SU-DHL-6 (cell line): Measurements from ENCODE around the gene LTB4R.

ENCODE experiments used
- H2AFZ ChIP-seq: fragments of 200-600 bp; sonication (generic); 2 replicates; pipeline ENCODE4 v1.6.1; 2014; ENCODE audit warnings: low read depth, mild to moderate bottlenecking, moderate library complexity, mixed read lengths, antibody characterized with exemption, low read length; ENCODE audit not compliant: severe bottlenecking
- H3F3A ChIP-seq: fragments of 200-600 bp; shearing (Covaris generic); 2 replicates; pipeline ENCODE4 v1.6.0; 2016; ENCODE audit warnings: antibody characterized with exemption, mild to moderate bottlenecking; ENCODE audit not compliant: insufficient read depth
- H3K27ac ChIP-seq: fragments of 200-600 bp; sonication (generic); 2 replicates; pipeline ENCODE4 v1.5.1; 2016; ENCODE audit warnings: low read depth, mild to moderate bottlenecking, low read length, moderate library complexity, mixed read lengths
- H3K27me3 ChIP-seq: fragments of 200-600 bp; sonication (generic), shearing (Covaris generic); 2 replicates; pipeline ENCODE4 v1.6.0; 2014; ENCODE audit warnings: mild to moderate bottlenecking, low read length
- H3K36me3 ChIP-seq: fragments of 200-600 bp; sonication (generic); 2 replicates; pipeline ENCODE4 v1.6.1; 2014; ENCODE audit warnings: mild to moderate bottlenecking, low read length, mixed read lengths
- H3K4me2 ChIP-seq: fragments of 300-600, 200-600 bp; shearing (Covaris generic), sonication (generic); 2 replicates; pipeline ENCODE4 v1.6.0; 2014; ENCODE audit warnings: low read length, low read depth, mild to moderate bottlenecking; ENCODE audit not compliant: poor library complexity, severe bottlenecking
- H3K4me3 ChIP-seq: fragments of 200-600 bp; sonication (generic); 2 replicates; pipeline ENCODE4 v1.5.1; 2014; ENCODE audit warnings: antibody characterized with exemption, low read length, mild to moderate bottlenecking, mixed read lengths; ENCODE audit not compliant: insufficient read depth, poor library complexity, severe bottlenecking
- H3K79me2 ChIP-seq: fragments of 200-600 bp; sonication (generic); 2 replicates; pipeline ENCODE4 v1.6.1; 2014; ENCODE audit warnings: mild to moderate bottlenecking, low read length, moderate library complexity; ENCODE audit not compliant: insufficient read depth
- H3K9ac ChIP-seq: fragments of 200-600 bp; sonication (generic); 2 replicates; pipeline ENCODE4 v1.7.0; 2014; ENCODE audit warnings: mild to moderate bottlenecking, low read length
- H3K9me2 ChIP-seq: fragments of 200-600 bp; sonication (generic); replicated peaks from 2 replicates; pipeline ENCODE4 v1.6.1; 2014; ENCODE audit warnings: low read length; ENCODE audit not compliant: insufficient read depth
- H3K9me3 ChIP-seq: fragments of 200-600 bp; sonication (generic); 2 replicates; pipeline ENCODE4 v1.6.1; 2014; ENCODE audit warnings: low read length, mixed read lengths; ENCODE audit not compliant: insufficient read depth
- H4K20me1 ChIP-seq: fragments of 200-600 bp; sonication (generic); 2 replicates; pipeline ENCODE4 v1.6.1; 2014; ENCODE audit warnings: low read depth, mild to moderate bottlenecking, antibody characterized with exemption, low read length, moderate library complexity, mixed read lengths
- CTCF ChIP-seq: fragments of 200-600 bp; sonication (generic); IDR thresholded peaks from one replicate; pipeline ENCODE4 v1.5.1; 2017; ENCODE audit warnings: antibody characterized with exemption, mild to moderate bottlenecking, low read length, moderate library complexity; ENCODE audit not compliant: insufficient read depth, poor library complexity, severe bottlenecking
- EZH2phosphoT487 ChIP-seq: fragments of 200-600 bp; sonication (generic), shearing (Covaris generic); conservative IDR thresholded peaks from 2 replicates; pipeline ENCODE4 v1.6.1; 2018; ENCODE audit warnings: mild to moderate bottlenecking, antibody characterized with exemption, low read length, moderate library complexity, mixed read lengths

The LTB4R gene

GRCh38 chr14:24362241-24362960 is 51.1 kb downstream of the LTB4R start:
- no peaks in the 10 kb centered on the region for H3K9me3 ChIP-seq
- no peak overlapping the region for H3K9ac ChIP-seq
- H3K4me2 ChIP-seq = no peak overlapping the region
- H3K36me3 ChIP-seq = no peaks in the 10 kb centered on the region
- H3F3A ChIP-seq = peaks cover 4% of the 10 kb centered on the region
- H3K4me3 ChIP-seq = no peak overlapping the region
- H3K27me3 ChIP-seq = no peaks in the 10 kb centered on the region
- H3K9me2 ChIP-seq = no peaks in the 10 kb centered on the region
- TF ChIP-seq CTCF = no peak
- TF ChIP-seq EZH2phosphoT487 = no peak
- no peak overlapping the region for H2AFZ ChIP-seq
- H4K20me1 ChIP-seq = no peaks in the 10 kb centered on the region
- no peaks in the 10 kb centered on the region for H3K79me2 ChIP-seq
- H3K27ac ChIP-seq = no peak overlapping the region

GRCh38 chr14:24363401-24363800 is 52.1 kb downstream of the LTB4R start:
- Histone ChIP-seq H2AFZ (no peak overlapping the region), H3K9ac (no peak overlapping the region), H4K20me1 (no peaks in the 10 kb centered on the region), H3F3A (peaks cover 4% of the 10 kb centered on the region), H3K79me2 (no peaks in the 10 kb centered on the region), H3K27ac (no peak overlapping the region), H3K9me3 (no peaks in the 10 kb centered on the region), H3K36me3 (no peaks in the 10 kb centered on the region), H3K9me2 (no peaks in the 10 kb centered on the region), H3K27me3 (no peaks in the 10 kb centered on the region), H3K4me3 (no peak overlapping the region), H3K4me2 (no peak overlapping the region)
- TF ChIP-seq EZH2phosphoT487 = no peak
- TF ChIP-seq CTCF = no peak

- H4K20me1 ChIP-seq = no peaks in the 10 kb centered on the region
- H2AFZ ChIP-seq = no peak overlapping the region
- H3K4me2 ChIP-seq = no peak overlapping the region
- H3K9me2 ChIP-seq = no peaks in the 10 kb centered on the region
- no peak overlapping the region for H3K27ac ChIP-seq
- TF ChIP-seq CTCF = no peak
- no peak for TF ChIP-seq EZH2phosphoT487
- no peak overlapping the region for H3K9ac ChIP-seq
- H3K4me3 ChIP-seq = no peak overlapping the region
- H3F3A ChIP-seq = peaks cover 4% of the 10 kb centered on the region
- no peaks in the 10 kb centered on the region for H3K36me3 ChIP-seq
- H3K9me3 ChIP-seq = no peaks in the 10 kb centered on the region
- no peaks in the 10 kb centered on the region for H3K27me3 ChIP-seq
- no peaks in the 10 kb centered on the region for H3K79me2 ChIP-seq
Observed at GRCh38 chr14:24364841-24365240, 53.5 kb downstream of the LTB4R start.
